Endothelial cell of umbilical vein (primary cell): ENCODE data around the gene CERS3. TPM values are rescaled to one million over a fixed set of nuclear protein-coding genes. Genes with fewer than 3 reads are reported as not detected.

Source experiments
- BruUV-seq: library from RNA; stranded (reverse); fragments of 400-500 nt; replicated peaks from 2 replicates; lab custom pipeline; 2021; lab: Mats Ljungman, UMichigan
- CTCF ChIA-PET: fragments of 300-600, 350-600 bp; sonication (Branson Sonifier 250); formaldehyde crosslinking; loops from one replicate; lab custom pipeline; 2021; ENCODE audit warnings: antibody characterized with exemption, inconsistent platforms; lab: Charles Lee
- POLR2A ChIA-PET: fragments of 300-600, 350-600 bp; sonication (Branson Sonifier 250); formaldehyde crosslinking; loops from one replicate; lab custom pipeline; 2021; ENCODE audit warnings: antibody characterized with exemption, inconsistent platforms; lab: Charles Lee
- DNase-seq: peaks from one replicate; pipeline ENCODE4 v3.0.0-alpha.2; 2011; ENCODE audit warnings: low read depth, low spot score
- FAIRE-seq: peaks from 2 replicates; lab custom pipeline; 2011; peaks lifted over from hg19 to GRCh38; lab: Jason Lieb, UNC
- H2AFZ ChIP-seq: 2 replicates; pipeline ENCODE4 v1.6.0; 2012; ENCODE audit warnings: low read depth, low read length, control low read depth, inconsistent platforms
- H3K27ac ChIP-seq: 2 replicates; pipeline ENCODE4 v1.5.1; 2011; ENCODE audit warnings: low read depth, mild to moderate bottlenecking, control low read depth, low read length, moderate library complexity; ENCODE audit not compliant: insufficient read depth
- H3K27me3 ChIP-seq, 2 experiments: 2 replicates each; pipeline versions ENCODE4 v1.6.0 to v1.6.1; 2011; ENCODE audit warnings: low read length in 2 of 2, mixed read lengths in 1 of 2; ENCODE audit not compliant: control insufficient read depth in 2 of 2, insufficient read depth in 2 of 2
- H3K36me3 ChIP-seq, 2 experiments: 2 replicates in 1 of 2; 3 replicates in 1 of 2; pipeline ENCODE4 v1.5.1; 2011; ENCODE audit warnings: low read length in 2 of 2, mild to moderate bottlenecking in 1 of 2, moderate library complexity in 1 of 2; ENCODE audit not compliant: control insufficient read depth in 2 of 2, insufficient read depth in 2 of 2; ENCODE audit errors: extremely low read depth in 1 of 2
- H3K4me1 ChIP-seq: 3 replicates; pipeline ENCODE4 v1.5.1; 2011; ENCODE audit warnings: mild to moderate bottlenecking, low read length; ENCODE audit not compliant: control insufficient read depth, insufficient read depth; ENCODE audit errors: extremely low read depth
- H3K4me2 ChIP-seq: 2 replicates; pipeline ENCODE4 v1.6.1; 2011; ENCODE audit warnings: low read length, control low read depth, mixed read lengths; ENCODE audit not compliant: insufficient read depth
- H3K4me3 ChIP-seq, 3 experiments: fragments of 200-600 bp in 1 of 3; sonication (generic), shearing (Covaris generic) in 1 of 3; replicated peaks in 1 of 3; 2 replicates each; pipeline ENCODE4 v1.5.1; 2011 to 2016; ENCODE audit warnings: control low read depth in 3 of 3, low read length in 3 of 3, mild to moderate bottlenecking in 2 of 3, inconsistent platforms in 1 of 3, low read depth in 1 of 3, moderate library complexity in 1 of 3; ENCODE audit not compliant: insufficient read depth in 1 of 3
- H3K79me2 ChIP-seq: 2 replicates; pipeline ENCODE4 v1.6.0; 2012; ENCODE audit warnings: low read length, inconsistent platforms; ENCODE audit not compliant: control insufficient read depth, insufficient read depth
- H3K9ac ChIP-seq: replicated peaks from 2 replicates; pipeline ENCODE3; 2011; ENCODE audit warnings: low read length, control low read depth; ENCODE audit not compliant: insufficient read depth; ENCODE audit errors: extremely low read depth
- H3K9me1 ChIP-seq: replicated peaks from 3 replicates; pipeline ENCODE4 v1.6.0; 2011; ENCODE audit warnings: mild to moderate bottlenecking, low read length; ENCODE audit not compliant: control insufficient read depth, insufficient read depth; ENCODE audit errors: extremely low read depth
- H3K9me3 ChIP-seq: replicated peaks from 2 replicates; pipeline ENCODE4 v1.5.1; 2012; ENCODE audit warnings: low read length, inconsistent platforms; ENCODE audit not compliant: control insufficient read depth, insufficient read depth
- H4K20me1 ChIP-seq: replicated peaks from 2 replicates; pipeline ENCODE3; 2011; ENCODE audit warnings: mild to moderate bottlenecking, low read length; ENCODE audit not compliant: control insufficient read depth, insufficient read depth; ENCODE audit errors: extremely low read depth
- EZH2 ChIP-seq: IDR thresholded peaks from 2 replicates; pipeline ENCODE4 v1.6.1; 2012; ENCODE audit warnings: borderline replicate concordance, low read depth, mild to moderate bottlenecking, moderate library complexity, low read length, inconsistent platforms; ENCODE audit not compliant: severe bottlenecking
- FOS ChIP-seq: IDR thresholded peaks from 2 replicates; pipeline ENCODE4 v1.6.1; 2011; ENCODE audit warnings: mild to moderate bottlenecking, low read length, moderate library complexity, borderline replicate concordance; ENCODE audit not compliant: insufficient read depth
- GATA2 ChIP-seq: IDR thresholded peaks from 2 replicates; pipeline ENCODE4 v1.7.0; 2011; ENCODE audit warnings: low read depth, mild to moderate bottlenecking, moderate library complexity, mixed read lengths, low read length; ENCODE audit not compliant: insufficient read length, insufficient read depth
- JUN ChIP-seq: IDR thresholded peaks from 2 replicates; pipeline ENCODE4 v1.6.1; 2011; ENCODE audit warnings: borderline replicate concordance, low read depth; ENCODE audit not compliant: insufficient read length, insufficient read depth
- MYC ChIP-seq: IDR thresholded peaks from one replicate; pipeline ENCODE4 v1.6.1; 2011; ENCODE audit warnings: mild to moderate bottlenecking, low read depth, low read length
- POLR2A ChIP-seq: IDR thresholded peaks from 2 replicates; pipeline ENCODE4 v1.6.1; 2012; ENCODE audit warnings: low read depth, mild to moderate bottlenecking, control low read depth, low read length
- POLR2AphosphoS5 ChIP-seq: IDR thresholded peaks from 2 replicates; pipeline ENCODE4 v1.6.1; 2012; ENCODE audit warnings: low read depth, mild to moderate bottlenecking, control low read depth, low read length, moderate library complexity; ENCODE audit not compliant: insufficient read depth
- dilution Hi-C: fragments of 300-500 bp; cut with MboI; formaldehyde crosslinking; loops from one replicate; pipeline ENCODE4 v1.15.0; 2019; ENCODE audit warnings: low sequenced_read_pairs; ENCODE audit not compliant: extremely low pct_ligation_motif_present
- intact Hi-C: fragments of 100-400 bp; cut with micrococcal nuclease; formaldehyde crosslinking; loops from one replicate; pipeline ENCODE4 v1.10.0; 2022
- polyA plus RNA-seq, 4 experiments: library from polyadenylated mRNA; depleted of rRNA in 3 of 4; stranded (reverse) in 3 of 4; unstranded in 1 of 4; fragments of >200 nt; gene quantifications; 2 replicates each; pipeline versions ENCODE4 v1.2.1 to v1.2.3, GENCODE V29; 2011 to 2012; ENCODE audit warnings: missing spikeins in 1 of 4
- total RNA-seq: library from RNA; stranded (reverse); gene quantifications from 2 replicates; pipeline ENCODE4 v1.2.3, GENCODE V29; 2021
- TF ChIP-seq, protein P1 (sequence below): IDR thresholded peaks from 2 replicates; pipeline ENCODE4 v1.6.1; 2011; ENCODE audit not compliant: insufficient read depth, insufficient read length
- TF ChIP-seq, protein P2 (sequence below), 2 donors: IDR thresholded peaks; 1 replicate in 1 of 2; 2 replicates in 1 of 2; pipeline ENCODE4 v1.5.1; 2011; ENCODE audit warnings: low read length in 2 of 2, mild to moderate bottlenecking in 2 of 2, moderate library complexity in 2 of 2, control low read depth in 1 of 2, inconsistent platforms in 1 of 2, low read depth in 1 of 2; ENCODE audit not compliant: insufficient read depth in 1 of 2; ENCODE audit errors: extremely low read depth in 1 of 2

CERS3 gene
- total and polyA plus RNA-seq, 2 donors (not counting 3 experiments of a cell fraction or from before 2014, with no cell fraction given) = not detected

DNA sequence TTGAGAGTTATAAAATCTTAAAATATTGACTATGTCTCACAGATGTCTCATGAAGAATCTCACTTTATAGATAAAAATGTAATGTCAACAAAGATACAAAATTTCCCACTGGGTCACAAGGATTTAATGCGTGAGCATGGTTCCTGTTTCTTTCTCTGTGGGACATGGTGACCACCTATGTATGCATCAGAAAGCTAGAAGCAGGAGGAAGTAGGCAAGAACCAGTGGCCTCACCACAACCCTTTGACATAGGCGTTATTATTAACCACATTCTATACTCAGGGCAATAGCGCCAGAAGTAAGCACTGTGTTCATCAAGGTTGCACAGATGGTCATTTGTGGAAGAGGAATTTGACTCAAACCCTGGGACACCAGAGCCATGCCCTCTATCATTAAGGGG is 175.3 kb downstream of the CERS3 start:
- Histone ChIP-seq H3K4me3 (no peak overlapping the region), H3K27me3 (no peaks in the 10 kb centered on the region), H2AFZ (no peak overlapping the region), H3K9me1 (no peaks in the 10 kb centered on the region), H3K27ac (no peak overlapping the region), H3K9me3 (no peaks in the 10 kb centered on the region), H3K9ac (no peak overlapping the region), H3K36me3 (no peaks in the 10 kb centered on the region), H3K4me1 (no peaks in the 10 kb centered on the region), H3K4me2 (no peak overlapping the region), H3K79me2 (no peaks in the 10 kb centered on the region), H4K20me1 (no peaks in the 10 kb centered on the region)
- no peak for TF ChIP-seq POLR2A
- TF ChIP-seq, protein P1, sequence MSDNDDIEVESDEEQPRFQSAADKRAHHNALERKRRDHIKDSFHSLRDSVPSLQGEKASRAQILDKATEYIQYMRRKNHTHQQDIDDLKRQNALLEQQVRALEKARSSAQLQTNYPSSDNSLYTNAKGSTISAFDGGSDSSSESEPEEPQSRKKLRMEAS = no peak
- no peak for TF ChIP-seq MYC
- no peak for TF ChIP-seq EZH2
- no peak for TF ChIP-seq FOS
- no peak for TF ChIP-seq GATA2
- no peak for TF ChIP-seq JUN
- no peak for TF ChIP-seq POLR2AphosphoS5
- TF ChIP-seq, protein P2, sequence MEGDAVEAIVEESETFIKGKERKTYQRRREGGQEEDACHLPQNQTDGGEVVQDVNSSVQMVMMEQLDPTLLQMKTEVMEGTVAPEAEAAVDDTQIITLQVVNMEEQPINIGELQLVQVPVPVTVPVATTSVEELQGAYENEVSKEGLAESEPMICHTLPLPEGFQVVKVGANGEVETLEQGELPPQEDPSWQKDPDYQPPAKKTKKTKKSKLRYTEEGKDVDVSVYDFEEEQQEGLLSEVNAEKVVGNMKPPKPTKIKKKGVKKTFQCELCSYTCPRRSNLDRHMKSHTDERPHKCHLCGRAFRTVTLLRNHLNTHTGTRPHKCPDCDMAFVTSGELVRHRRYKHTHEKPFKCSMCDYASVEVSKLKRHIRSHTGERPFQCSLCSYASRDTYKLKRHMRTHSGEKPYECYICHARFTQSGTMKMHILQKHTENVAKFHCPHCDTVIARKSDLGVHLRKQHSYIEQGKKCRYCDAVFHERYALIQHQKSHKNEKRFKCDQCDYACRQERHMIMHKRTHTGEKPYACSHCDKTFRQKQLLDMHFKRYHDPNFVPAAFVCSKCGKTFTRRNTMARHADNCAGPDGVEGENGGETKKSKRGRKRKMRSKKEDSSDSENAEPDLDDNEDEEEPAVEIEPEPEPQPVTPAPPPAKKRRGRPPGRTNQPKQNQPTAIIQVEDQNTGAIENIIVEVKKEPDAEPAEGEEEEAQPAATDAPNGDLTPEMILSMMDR (IDR thresholded peaks at IDR 0.05; ENCODE audit: extremely low read depth in 1 of 2, insufficient read depth in 1 of 2, low read depth in 1 of 2, low read length in 2 of 2) = no peak
- CTCF ChIA-PET = no interaction called here
- no peak for FAIRE-seq
- no peak for DNase-seq
- BruUV-seq = no TSS peak
- dilution Hi-C loops (no loop called here), intact Hi-C loops (loop anchor here (10.0 kb wide), 1 partner anchor 521 kb away; the partner anchor contains the start of gene ALDH1A3)
- POLR2A ChIA-PET = no interaction called here
